CD4-positive, CD25-positive, alpha-beta regulatory T cell (primary cell): ENCODE data around the gene PTBP1. TPM values are rescaled to one million over a fixed set of nuclear protein-coding genes. Genes with fewer than 3 reads are reported as not detected.

Experiments used
- polyA plus RNA-seq, 4 donors: library from polyadenylated mRNA; unstranded; fragments of 300-500 nt; fragmentation: Illumina TruSeq; gene quantifications; one replicate each; pipeline ENCODE4 v1.2.3, GENCODE V29; 2021
- total RNA-seq: library from RNA; stranded (reverse); gene quantifications from one replicate; pipeline ENCODE4 v1.2.3, GENCODE V29; 2022

The PTBP1 gene
- total and polyA plus RNA-seq, 5 donors from 2014 or later: 108 to 308 (median 132) TPM

Other genes starting within 250 kb of the PTBP1 start
- 132 TPM for gene BSG, start 224.9 kb upstream of the PTBP1 start, total RNA-seq
- 100 to 1,000 TPM; 282 to 338 (median 300) TPM for gene BSG, start 224.9 kb upstream of the PTBP1 start, polyA plus RNA-seq
- gene HCN2, start 207.6 kb upstream of the PTBP1 start, total RNA-seq: 1.2 TPM
- not detected for gene HCN2, start 207.6 kb upstream of the PTBP1 start, polyA plus RNA-seq
- gene POLRMT, start 163.9 kb upstream of the PTBP1 start, total RNA-seq: 62.9 TPM
- 10 to 100 TPM; 25.4 to 38.1 (median 34.1) TPM for gene POLRMT, start 163.9 kb upstream of the PTBP1 start, polyA plus RNA-seq
- gene FGF22, start 157.6 kb upstream of the PTBP1 start, total RNA-seq: 0.81 TPM
- under 1 TPM in 1 of 4 donors, not detected in 3; 0.17 TPM for gene FGF22, start 157.6 kb upstream of the PTBP1 start, polyA plus RNA-seq
- 124 TPM for gene RNF126, start 134.2 kb upstream of the PTBP1 start, total RNA-seq
- gene RNF126, start 134.2 kb upstream of the PTBP1 start, polyA plus RNA-seq: 10 to 100 TPM; 57.2 to 80.8 (median 76.9) TPM
- 0.64 TPM for gene FSTL3, start 121.1 kb upstream of the PTBP1 start, total RNA-seq
- 1 to 10 TPM in 1 of 4 donors, under 1 TPM in 3; 0.55 to 2.1 (median 0.71) TPM for gene FSTL3, start 121.1 kb upstream of the PTBP1 start, polyA plus RNA-seq
- gene PRSS57, start 102.0 kb upstream of the PTBP1 start, total RNA-seq: 3.3 TPM
- not detected for gene PRSS57, start 102.0 kb upstream of the PTBP1 start, polyA plus RNA-seq
- not detected for gene PALM, start 88.5 kb upstream of the PTBP1 start, total RNA-seq
- not detected for gene PALM, start 88.5 kb upstream of the PTBP1 start, polyA plus RNA-seq
- not detected for gene MISP, start 46.3 kb upstream of the PTBP1 start, total RNA-seq
- gene MISP, start 46.3 kb upstream of the PTBP1 start, polyA plus RNA-seq: not detected
- gene PLPPR3, start 24.5 kb downstream of the PTBP1 start, total RNA-seq: not detected
- not detected for gene PLPPR3, start 24.5 kb downstream of the PTBP1 start, polyA plus RNA-seq
- 0.59 TPM for gene AZU1, start 30.4 kb downstream of the PTBP1 start, total RNA-seq
- gene AZU1, start 30.4 kb downstream of the PTBP1 start, polyA plus RNA-seq: not detected
- gene PRTN3, start 43.5 kb downstream of the PTBP1 start, total RNA-seq: not detected
- not detected for gene PRTN3, start 43.5 kb downstream of the PTBP1 start, polyA plus RNA-seq
- gene ELANE, start 54.9 kb downstream of the PTBP1 start, total RNA-seq: not detected
- not detected for gene ELANE, start 54.9 kb downstream of the PTBP1 start, polyA plus RNA-seq
- 1.9 TPM for gene CFD, start 62.2 kb downstream of the PTBP1 start, total RNA-seq
- 1 to 10 TPM; 2.0 to 6.4 (median 2.5) TPM for gene CFD, start 62.2 kb downstream of the PTBP1 start, polyA plus RNA-seq
- 71.5 TPM for gene MED16, start 95.7 kb downstream of the PTBP1 start, total RNA-seq
- gene MED16, start 95.7 kb downstream of the PTBP1 start, polyA plus RNA-seq: 10 to 100 TPM; 61.9 to 91.7 (median 81.4) TPM
- not detected for gene RNU6-9, start 96.0 kb downstream of the PTBP1 start, total RNA-seq
- gene RNU6-9, start 96.0 kb downstream of the PTBP1 start, polyA plus RNA-seq: not detected
- gene R3HDM4, start 115.8 kb downstream of the PTBP1 start, total RNA-seq: 266 TPM
- 100 to 1,000 TPM; 249 to 283 (median 267) TPM for gene R3HDM4, start 115.8 kb downstream of the PTBP1 start, polyA plus RNA-seq
- gene KISS1R, start 119.9 kb downstream of the PTBP1 start, total RNA-seq: 0.86 TPM
- gene KISS1R, start 119.9 kb downstream of the PTBP1 start, polyA plus RNA-seq: 1 to 10 TPM in 1 of 4 donors, under 1 TPM in 2, not detected in 1; 0.21 to 1.2 (median 0.48) TPM
- gene ARID3A, start 128.6 kb downstream of the PTBP1 start, total RNA-seq: 14.4 TPM
- 1 to 10 TPM in 2 of 4 donors, under 1 TPM in 2; 0.63 to 1.4 (median 0.99) TPM for gene ARID3A, start 128.6 kb downstream of the PTBP1 start, polyA plus RNA-seq
- gene WDR18, start 186.9 kb downstream of the PTBP1 start, total RNA-seq: 23.8 TPM
- gene WDR18, start 186.9 kb downstream of the PTBP1 start, polyA plus RNA-seq: 10 to 100 TPM; 55.4 to 71.1 (median 64.9) TPM
- not detected for gene GRIN3B, start 203.0 kb downstream of the PTBP1 start, total RNA-seq
- gene GRIN3B, start 203.0 kb downstream of the PTBP1 start, polyA plus RNA-seq: not detected
- gene TMEM259, start 223.7 kb downstream of the PTBP1 start, total RNA-seq: 339 TPM
- gene TMEM259, start 223.7 kb downstream of the PTBP1 start, polyA plus RNA-seq: 10 to 100 TPM; 51.6 to 67.1 (median 54.2) TPM
- gene RNU6-2, start 224.1 kb downstream of the PTBP1 start, total RNA-seq: not detected
- gene RNU6-2, start 224.1 kb downstream of the PTBP1 start, polyA plus RNA-seq: not detected
- 397 TPM for gene CNN2, start 229.2 kb downstream of the PTBP1 start, total RNA-seq
- 100 to 1,000 TPM; 378 to 426 (median 401) TPM for gene CNN2, start 229.2 kb downstream of the PTBP1 start, polyA plus RNA-seq
- gene ABCA7, start 242.7 kb downstream of the PTBP1 start, total RNA-seq: 161 TPM
- 10 to 100 TPM in 1 of 4 donors, 1 to 10 TPM in 3; 3.4 to 13.3 (median 6.9) TPM for gene ABCA7, start 242.7 kb downstream of the PTBP1 start, polyA plus RNA-seq